ENCODE results near the gene FIBP. TPM values are rescaled to one million over a fixed set of nuclear protein-coding genes. Genes with fewer than 3 reads are reported as not detected.

The FIBP gene
- total and polyA plus RNA-seq, 12 donors: 57.9 to 183 (median 72.4) TPM

DNA sequence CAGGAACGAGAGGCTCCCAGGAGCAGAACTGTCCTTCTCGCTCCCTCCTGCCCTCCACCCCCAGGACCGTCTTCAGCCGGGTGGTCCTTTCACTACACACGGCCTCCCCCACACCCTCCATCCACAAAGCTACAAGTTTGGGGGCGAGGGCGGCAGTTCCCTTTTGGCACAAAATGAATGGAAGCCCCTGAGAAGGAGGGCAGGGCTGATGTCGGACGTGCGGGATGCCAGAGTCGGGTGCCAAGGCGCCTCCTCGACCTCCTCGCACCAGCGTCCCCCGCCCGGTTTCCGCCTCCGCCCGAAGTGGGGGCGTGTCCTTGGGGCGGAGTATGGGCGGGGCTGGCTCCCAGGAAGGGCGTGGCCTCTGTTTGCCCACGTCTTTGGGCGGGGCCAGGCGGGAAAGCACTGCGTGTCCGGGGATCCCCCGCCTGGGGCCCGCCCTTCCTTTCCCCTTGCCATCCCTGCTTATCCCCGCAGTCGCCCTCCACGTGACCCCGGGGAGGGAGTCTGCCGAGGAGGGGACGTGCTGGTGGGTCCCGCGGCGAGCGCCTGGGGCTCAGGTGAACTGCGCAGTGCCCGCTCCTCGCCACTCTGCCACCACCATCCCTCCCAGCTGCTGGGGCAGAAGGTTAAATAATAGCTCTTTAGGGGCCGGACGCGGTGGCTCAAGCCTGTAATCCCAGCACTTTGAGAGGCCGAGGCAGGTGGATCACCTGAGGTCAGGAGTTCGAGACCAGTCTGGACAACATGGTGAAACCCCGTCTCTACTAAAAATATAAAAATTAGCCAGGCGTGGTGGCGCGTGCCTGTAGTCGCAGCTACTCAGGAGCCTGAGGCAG is 14.7 kb downstream of the FIBP start:
- DNase-seq: peak; percentile 93 to 96 (median 95)
- no peaks in the 10 kb centered on the region for H3K27me3 ChIP-seq
- peaks cover 0 to 4% of the 10 kb centered on the region in 2 donors for H3K36me3 ChIP-seq (replicated peaks in 1 of 2)
- H3K27ac ChIP-seq: peak overlapping the region in 4 of 5 donors; percentile 41 to 93 (median 82)
- intact Hi-C loops (cut with DNase I): no loop called here
- TF ChIP-seq POLR2A (IDR thresholded peaks at IDR 0.05): peak in 1 of 2 donors; percentile 55
- TF ChIP-seq, protein P1, sequence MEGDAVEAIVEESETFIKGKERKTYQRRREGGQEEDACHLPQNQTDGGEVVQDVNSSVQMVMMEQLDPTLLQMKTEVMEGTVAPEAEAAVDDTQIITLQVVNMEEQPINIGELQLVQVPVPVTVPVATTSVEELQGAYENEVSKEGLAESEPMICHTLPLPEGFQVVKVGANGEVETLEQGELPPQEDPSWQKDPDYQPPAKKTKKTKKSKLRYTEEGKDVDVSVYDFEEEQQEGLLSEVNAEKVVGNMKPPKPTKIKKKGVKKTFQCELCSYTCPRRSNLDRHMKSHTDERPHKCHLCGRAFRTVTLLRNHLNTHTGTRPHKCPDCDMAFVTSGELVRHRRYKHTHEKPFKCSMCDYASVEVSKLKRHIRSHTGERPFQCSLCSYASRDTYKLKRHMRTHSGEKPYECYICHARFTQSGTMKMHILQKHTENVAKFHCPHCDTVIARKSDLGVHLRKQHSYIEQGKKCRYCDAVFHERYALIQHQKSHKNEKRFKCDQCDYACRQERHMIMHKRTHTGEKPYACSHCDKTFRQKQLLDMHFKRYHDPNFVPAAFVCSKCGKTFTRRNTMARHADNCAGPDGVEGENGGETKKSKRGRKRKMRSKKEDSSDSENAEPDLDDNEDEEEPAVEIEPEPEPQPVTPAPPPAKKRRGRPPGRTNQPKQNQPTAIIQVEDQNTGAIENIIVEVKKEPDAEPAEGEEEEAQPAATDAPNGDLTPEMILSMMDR (IDR thresholded peaks at IDR 0.05): no peak
- WGBS, 4 donors: 7 to 24% (median 12%) methylated on average over 20 to 54 of the region's 54 CpGs
- H3K4me3 ChIP-seq: peak overlapping the region in 3 of 4 donors; percentile 30 to 61 (median 45)
- no peaks in the 10 kb centered on the region for H3K9me3 ChIP-seq (replicated peaks in 1 of 3)
- peaks cover 2 to 17% of the 10 kb centered on the region in 2 donors for H3K4me1 ChIP-seq (replicated peaks in 1 of 2)

DNA sequence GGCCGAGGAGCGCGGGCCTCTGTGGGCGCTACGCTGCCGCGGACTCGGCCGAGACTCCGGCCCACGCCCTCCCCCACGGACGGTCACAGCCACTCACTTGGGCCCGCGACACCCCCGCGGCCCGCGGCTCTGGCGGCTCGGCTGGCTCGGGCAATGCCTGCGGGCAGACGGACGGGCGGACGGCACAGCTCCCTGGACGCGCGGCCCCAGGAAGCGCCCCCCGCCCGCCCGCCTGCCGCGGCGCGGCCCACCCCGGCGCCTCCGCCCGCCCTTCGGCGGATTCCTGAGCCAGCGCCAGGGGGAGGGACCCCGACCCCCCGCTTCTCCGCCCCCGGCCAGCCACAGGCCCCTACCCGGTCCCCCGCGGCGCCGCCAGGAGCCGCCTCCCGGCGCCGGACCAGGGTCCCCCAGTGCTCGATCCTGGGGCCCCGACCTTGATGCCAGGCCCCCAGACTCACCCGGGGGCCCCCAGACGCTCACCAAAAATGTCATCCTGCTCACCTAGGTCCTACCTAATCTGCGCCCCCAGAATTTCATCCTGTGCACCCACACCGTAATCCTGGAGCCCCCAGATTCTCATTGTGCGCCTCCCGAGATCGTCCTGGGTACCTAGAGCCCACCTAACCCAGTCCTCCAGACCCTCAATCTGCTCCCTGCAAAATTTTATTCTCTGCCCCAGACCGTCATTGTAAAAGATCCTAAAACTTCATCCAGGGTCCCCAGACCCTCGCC is 15.5 kb downstream of the FIBP start, which contains the start of gene EFEMP2:
EFEMP2 (minus strand) TSS at position 215 of the 732 bp plus-strand sequence. CDS start 446 bp downstream, outside the sequence.
- Histone ChIP-seq H3K27me3 (no peaks in the 10 kb centered on the region), H3K27ac (peak within 1 kb of the TSS in 4 of 5 donors; percentile 44 to 93 (median 82)), H3K9me3 (replicated peaks in 1 of 3) (no peaks in the 10 kb centered on the region), H3K4me1 (replicated peaks in 1 of 2) (peaks cover 2 to 17% of the 10 kb centered on the region in 2 donors), H3K4me3 (peak within 1 kb of the TSS in 3 of 4 donors; percentile 30 to 61 (median 45)), H3K36me3 (replicated peaks in 1 of 2) (peaks cover 0 to 12% of the 10 kb centered on the region in 2 donors)
- intact Hi-C loops (cut with DNase I): no loop called here
- DNase-seq: peak in 1 of 7 donors; percentile 52
- WGBS, 4 donors: 3 to 6% (median 4%) methylated on average over 6 to 69 of the region's 69 CpGs
- TF ChIP-seq, protein P1 (IDR thresholded peaks at IDR 0.05): no peak

DNA sequence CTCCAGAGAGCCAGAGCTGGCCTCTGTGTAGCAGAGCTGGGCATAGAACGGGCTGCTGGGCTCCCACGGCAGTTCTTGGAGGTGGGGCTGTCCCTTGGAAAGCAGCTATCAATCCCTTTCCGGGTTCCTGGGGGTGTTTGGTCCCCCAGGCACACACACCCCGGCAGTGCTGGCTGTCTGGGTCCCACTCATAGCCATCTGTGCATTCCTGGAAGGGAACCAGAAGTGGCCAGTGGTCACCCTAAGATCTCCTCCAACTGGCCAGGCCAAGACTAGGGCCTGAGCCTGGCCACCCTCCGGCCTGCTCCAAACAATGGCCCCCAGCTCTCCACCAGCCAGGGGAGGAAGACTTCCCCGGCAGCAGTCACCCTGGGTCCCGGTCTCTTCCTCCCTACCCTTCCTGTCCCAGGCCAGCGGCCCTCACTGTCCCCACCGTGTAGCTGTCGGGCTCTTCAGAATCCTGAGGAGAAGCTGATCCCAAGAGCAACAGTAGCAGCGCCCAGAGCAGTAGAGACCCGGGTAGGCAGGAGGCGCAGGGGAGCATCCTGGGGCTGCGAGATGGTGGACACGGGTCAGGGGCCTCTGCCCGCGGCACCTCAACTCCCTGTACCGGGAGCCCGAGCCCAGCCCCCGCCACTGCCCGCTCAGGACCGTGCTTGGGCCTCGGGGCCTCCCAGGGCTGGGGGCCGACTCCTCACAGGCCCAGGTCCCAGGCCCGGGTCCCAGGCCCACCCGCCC is 16.3 kb downstream of the FIBP start:
- WGBS, 4 donors: 26 to 54% (median 44%) methylated on average over 3 to 26 of the region's 26 CpGs
- H3K4me1 ChIP-seq (replicated peaks in 1 of 2): peaks cover 2 to 17% of the 10 kb centered on the region in 2 donors
- DNase-seq: no peak
- no peaks in the 10 kb centered on the region for H3K27me3 ChIP-seq
- intact Hi-C loops (cut with DNase I): no loop called here
- peaks cover 0 to 20% of the 10 kb centered on the region in 2 donors for H3K36me3 ChIP-seq (replicated peaks in 1 of 2)
- TF ChIP-seq POLR2A (IDR thresholded peaks at IDR 0.05): no peak
- TF ChIP-seq, protein P1 (IDR thresholded peaks at IDR 0.05): no peak
- H3K4me3 ChIP-seq: peak overlapping the region in 2 of 4 donors; percentile 30 to 61
- H3K9me3 ChIP-seq (replicated peaks in 1 of 3): no peaks in the 10 kb centered on the region
- H3K27ac ChIP-seq: peak overlapping the region in 4 of 5 donors; percentile 44 to 93 (median 82)
